Mammary epithelial cell (primary cell): ENCODE results near the gene DOK6.

Experiments
- EZH2 ChIP-seq: IDR thresholded peaks from 2 replicates; pipeline ENCODE4 v1.6.1; 2012; ENCODE audit warnings: low read length, inconsistent platforms, borderline replicate concordance
- TF ChIP-seq, protein P1 (sequence below), 2 donors: IDR thresholded peaks in 1 of 2; conservative IDR thresholded peaks in 1 of 2; 2 replicates each; pipeline ENCODE4 v1.5.1; 2011 to 2012; ENCODE audit warnings: inconsistent platforms in 2 of 2, low read length in 2 of 2, mild to moderate bottlenecking in 2 of 2, control low read depth in 1 of 2, low read depth in 1 of 2; ENCODE audit not compliant: insufficient read depth in 1 of 2; ENCODE audit errors: extremely low read depth in 1 of 2

DNA sequence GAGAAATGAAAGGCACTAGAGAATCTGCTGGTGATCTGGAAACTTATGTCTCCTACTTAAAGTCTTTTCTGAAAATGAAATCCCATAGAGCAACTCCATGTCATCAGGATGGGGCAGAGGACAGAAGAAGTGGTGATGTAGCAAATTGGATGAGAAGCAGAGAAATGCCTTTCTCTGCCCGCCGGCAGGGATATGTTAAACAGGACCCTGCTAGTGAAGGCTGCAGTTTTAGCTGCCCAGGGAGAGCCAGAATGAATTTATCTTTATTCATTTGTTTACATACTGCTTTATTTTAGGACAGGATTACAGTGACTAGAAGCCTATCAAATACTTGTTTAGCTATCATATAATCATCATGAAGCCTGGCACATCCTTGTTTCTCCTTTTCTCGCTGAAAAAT lies 247.0 kb downstream of the DOK6 start:
- TF ChIP-seq, protein P1, sequence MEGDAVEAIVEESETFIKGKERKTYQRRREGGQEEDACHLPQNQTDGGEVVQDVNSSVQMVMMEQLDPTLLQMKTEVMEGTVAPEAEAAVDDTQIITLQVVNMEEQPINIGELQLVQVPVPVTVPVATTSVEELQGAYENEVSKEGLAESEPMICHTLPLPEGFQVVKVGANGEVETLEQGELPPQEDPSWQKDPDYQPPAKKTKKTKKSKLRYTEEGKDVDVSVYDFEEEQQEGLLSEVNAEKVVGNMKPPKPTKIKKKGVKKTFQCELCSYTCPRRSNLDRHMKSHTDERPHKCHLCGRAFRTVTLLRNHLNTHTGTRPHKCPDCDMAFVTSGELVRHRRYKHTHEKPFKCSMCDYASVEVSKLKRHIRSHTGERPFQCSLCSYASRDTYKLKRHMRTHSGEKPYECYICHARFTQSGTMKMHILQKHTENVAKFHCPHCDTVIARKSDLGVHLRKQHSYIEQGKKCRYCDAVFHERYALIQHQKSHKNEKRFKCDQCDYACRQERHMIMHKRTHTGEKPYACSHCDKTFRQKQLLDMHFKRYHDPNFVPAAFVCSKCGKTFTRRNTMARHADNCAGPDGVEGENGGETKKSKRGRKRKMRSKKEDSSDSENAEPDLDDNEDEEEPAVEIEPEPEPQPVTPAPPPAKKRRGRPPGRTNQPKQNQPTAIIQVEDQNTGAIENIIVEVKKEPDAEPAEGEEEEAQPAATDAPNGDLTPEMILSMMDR (conservative IDR thresholded peaks at IDR 0.05 in 1 of 2, IDR thresholded peaks at IDR 0.05 in 1 of 2; ENCODE audit: extremely low read depth in 1 of 2, insufficient read depth in 1 of 2, low read depth in 1 of 2, low read length in 2 of 2), result no peak
- no peak for TF ChIP-seq EZH2
